Erythroblast (primary cell): ENCODE data around the gene ZNF536.

ENCODE experiments used
- DNase-seq, 2 experiments: peaks; one replicate each; lab custom pipeline; 2025; lab: John Stamatoyannopoulos, UW
- GATA1 ChIP-seq: IDR thresholded peaks from 2 replicates; pipeline ENCODE4 v1.6.1; 2011; ENCODE audit warnings: low read depth, mild to moderate bottlenecking, control low read depth, low read length, moderate library complexity
- POLR2A ChIP-seq: IDR thresholded peaks from 2 replicates; pipeline ENCODE4 v1.6.1; 2011; ENCODE audit warnings: mild to moderate bottlenecking, low read length

ZNF536 gene

DNA sequence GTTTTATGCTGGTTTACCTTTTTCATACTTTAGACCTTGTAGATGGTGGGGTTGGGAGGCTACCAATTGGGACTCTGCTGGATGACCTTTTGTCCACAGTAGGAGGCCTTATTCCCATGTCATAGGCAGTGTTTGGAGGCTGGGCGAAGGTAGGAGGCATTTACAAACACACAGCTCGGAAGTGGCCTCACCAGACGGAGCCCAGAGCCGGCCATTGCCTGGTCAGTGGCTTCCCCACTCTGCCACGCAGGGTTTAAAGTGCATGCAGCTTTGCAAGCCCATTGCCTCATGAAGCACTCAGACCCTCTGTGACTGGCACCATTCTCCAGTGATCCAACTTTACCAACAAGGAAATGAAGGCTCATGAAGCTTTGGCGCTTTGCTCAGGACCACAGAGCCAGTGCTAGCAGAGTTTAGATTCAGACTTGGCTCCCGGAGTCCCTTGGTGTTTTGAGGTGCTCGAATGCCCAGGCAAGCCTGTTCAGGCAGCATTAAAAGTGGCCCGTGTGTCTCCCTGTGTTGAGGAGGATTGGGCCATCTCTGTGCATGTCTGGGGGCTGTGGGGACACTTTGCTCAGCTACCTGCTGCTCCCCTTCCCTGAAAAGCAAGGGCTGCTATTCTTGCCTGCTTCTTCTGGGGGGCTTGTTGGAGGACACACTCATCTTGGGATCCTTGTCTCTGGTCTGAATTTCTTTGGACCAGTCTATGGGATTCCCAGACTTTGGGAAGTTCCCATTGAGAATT lies 148.7 kb downstream of the ZNF536 start:
- no peak for DNase-seq
- TF ChIP-seq POLR2A (no peak), GATA1 (no peak)

DNA sequence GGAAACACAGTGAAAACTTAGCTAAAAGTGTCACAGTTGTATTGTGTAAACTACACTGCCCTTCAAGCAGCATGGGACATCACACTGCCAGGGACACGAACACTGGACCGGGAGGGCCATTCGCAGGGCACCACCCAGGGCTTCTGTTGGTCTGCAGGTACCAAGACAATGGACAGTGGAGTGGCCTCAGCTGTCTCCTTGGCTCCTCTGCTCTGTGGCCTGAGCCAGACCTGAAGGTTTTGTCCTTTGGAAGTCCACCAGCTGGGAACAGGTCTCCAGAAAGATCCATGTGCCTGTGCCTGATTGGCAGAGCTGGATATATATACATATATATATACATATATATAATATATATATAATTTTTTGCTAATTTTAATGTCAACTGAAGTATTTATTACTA lies 149.8 kb downstream of the ZNF536 start:
- no peak for DNase-seq
- TF ChIP-seq GATA1, result no peak
- TF ChIP-seq POLR2A, result no peak

DNA sequence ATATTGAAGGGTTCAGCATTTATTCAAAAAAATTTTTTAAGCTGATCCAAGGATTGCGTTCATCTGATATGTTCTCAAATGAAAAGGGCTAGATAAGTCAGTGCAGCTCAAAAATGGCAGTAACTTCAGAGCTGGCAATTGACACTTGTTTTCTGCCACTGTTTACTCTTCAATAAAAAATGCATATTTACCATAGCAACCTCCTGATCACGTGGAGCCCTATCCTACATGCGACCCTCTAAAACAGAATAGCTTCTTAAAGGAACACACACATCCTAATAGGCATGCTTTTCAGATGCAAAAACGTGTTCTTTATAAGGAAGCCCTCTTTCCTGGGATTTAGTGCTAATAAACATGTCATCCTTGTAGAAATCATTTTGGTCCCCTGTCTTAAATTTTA lies 150.2 kb downstream of the ZNF536 start:
- no peak for TF ChIP-seq GATA1
- TF ChIP-seq POLR2A, result no peak

DNA sequence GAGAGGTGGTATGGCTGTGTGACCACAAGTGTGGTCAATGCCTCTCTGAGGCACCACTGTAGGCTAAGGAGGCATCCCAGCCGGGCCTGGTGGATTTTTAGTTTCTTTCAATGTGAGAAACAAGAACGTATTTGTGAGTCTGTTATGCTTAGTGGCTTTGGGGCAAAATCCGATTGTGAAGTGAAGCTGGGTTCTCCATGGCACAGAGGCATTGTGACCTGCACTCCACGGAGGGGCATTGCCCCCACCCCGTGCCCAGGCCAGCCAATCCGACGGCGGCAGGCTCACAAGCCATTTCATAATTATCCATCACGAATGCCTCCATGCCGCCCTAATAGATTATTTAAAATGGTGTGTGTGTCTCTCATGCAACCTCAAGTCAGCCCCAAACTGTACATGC lies 151.6 kb downstream of the ZNF536 start:
- no peak for TF ChIP-seq GATA1
- TF ChIP-seq POLR2A, result no peak
- DNase-seq, result no peak

More for the DNA sequence above, 150.2 kb downstream of the ZNF536 start:
- DNase-seq, result no peak

DNA sequence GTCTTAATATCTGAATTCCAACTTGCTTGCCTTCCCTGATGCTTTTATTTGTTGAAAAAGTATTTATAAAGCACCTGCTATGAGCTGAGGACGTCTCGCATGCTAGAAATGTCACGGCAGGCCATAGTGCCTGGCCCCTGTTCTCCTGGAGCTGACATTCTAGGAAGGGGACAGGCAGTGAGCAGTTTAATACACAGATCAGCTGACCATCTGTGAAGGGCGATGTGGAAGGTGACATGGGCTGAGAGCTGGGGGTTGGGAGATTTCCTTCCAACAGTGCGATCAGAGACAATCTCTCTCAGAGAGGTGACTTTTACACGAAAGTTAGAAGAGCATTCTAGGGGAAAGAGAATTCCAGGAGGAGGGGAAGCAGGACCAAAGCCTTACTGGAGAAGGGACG lies 153.2 kb downstream of the ZNF536 start:
- DNase-seq, result no peak
- TF ChIP-seq GATA1 (no peak), POLR2A (no peak)

DNA sequence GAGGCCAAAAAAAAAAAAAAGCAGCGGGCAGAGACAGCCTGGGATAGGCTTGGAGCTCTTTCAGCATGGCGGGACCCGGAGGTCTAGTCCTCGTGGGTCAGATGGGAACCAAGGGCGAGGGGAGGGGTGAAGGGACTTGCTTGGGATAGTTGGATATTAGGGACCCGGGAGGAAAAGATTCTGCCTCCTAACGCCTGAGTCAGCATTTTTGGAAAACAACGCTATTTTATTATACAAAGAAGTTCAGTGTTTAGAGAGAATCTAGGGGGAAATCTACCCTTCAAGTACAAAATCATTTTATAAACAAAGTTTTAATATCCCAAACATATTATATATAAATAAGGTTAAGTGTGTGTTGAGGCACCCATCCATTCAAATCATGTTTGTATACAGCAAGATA lies 156.7 kb downstream of the ZNF536 start:
- TF ChIP-seq GATA1 (no peak), POLR2A (no peak)
- no peak for DNase-seq

DNA sequence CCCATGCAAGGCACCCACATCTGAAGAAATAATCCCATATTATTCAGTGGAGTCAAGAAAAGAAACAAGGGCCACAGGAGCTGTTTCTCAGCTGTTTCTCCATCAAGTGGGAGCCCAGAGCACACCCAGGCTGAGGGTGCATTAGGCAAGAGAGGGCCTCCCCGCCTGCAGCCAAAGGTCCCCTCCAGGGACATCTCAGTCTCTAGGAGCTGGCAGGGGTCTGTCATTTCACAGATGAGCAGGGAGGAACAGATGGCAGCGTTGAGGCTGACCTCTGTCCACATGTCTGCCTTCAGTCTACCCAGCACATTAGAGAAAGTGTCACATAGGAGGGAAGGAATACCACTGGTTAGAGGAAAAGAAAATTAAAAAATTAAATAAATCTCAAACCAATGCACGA lies 157.7 kb downstream of the ZNF536 start:
- TF ChIP-seq POLR2A, result no peak
- TF ChIP-seq GATA1, result no peak
- no peak for DNase-seq

DNA sequence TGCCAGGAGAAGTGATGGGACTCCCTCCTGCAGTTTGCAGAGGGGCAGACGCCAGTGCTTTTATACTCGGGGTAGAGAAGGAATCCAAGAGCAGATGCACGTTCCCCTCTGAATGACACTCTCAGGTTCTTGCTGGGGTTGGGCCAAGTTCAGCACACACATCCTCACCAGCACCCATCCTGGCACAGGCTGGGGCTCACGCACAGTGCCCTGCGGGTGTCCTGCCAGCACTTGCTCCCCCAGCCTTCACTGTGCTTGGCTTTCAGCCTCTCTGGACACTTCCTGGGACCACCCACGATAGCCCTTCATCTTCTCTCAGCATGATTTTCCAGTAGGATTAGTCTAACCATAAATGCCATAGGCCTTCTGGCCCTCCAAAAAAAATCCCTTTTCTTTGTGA lies 158.6 kb downstream of the ZNF536 start:
- DNase-seq, result no peak

DNA sequence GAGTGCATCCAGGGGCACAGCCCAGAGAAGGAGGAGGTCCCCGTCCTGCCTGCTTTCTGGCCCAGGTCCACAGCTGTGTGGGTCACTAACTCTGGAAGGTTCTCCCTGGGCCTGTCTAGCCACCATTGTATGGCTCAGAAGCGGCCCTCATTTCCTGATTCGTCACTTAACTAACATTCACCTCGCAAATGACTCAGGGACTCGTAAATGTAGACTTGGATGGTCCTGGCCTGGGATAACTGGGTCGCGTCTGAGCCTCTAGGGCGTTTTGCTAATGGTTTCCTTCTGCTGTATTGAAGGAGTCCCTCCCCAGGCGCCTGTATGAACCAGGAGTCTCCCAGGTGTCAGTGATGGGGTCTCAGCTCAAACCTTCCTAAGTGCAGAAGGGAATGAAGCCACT lies 162.8 kb downstream of the ZNF536 start:
- no peak for TF ChIP-seq GATA1
- no peak for TF ChIP-seq POLR2A
- no peak for DNase-seq

More for the DNA sequence above, 158.6 kb downstream of the ZNF536 start:
- TF ChIP-seq GATA1 (no peak), POLR2A (no peak)

DNA sequence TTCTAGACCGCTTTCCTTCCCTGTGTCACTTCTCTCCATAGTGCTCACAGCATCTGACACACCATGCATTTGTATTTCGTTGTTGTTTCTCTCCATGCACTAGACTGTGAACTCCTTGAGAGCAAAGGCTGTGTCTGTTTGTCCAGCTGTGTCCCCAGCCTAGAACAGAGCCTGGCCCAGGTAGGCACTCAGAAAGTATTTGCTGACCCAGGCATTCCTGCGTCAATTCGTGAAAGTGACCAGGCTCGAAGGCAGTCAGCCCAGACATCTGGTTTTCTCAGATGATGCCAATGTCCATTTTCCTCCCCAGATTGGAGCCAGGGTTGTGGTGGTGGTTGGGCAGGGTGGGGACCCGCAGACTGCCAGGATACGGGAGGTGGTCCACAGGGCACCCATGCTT lies 164.8 kb downstream of the ZNF536 start:
- no peak for DNase-seq
- no peak for TF ChIP-seq POLR2A
- no peak for TF ChIP-seq GATA1

DNA sequence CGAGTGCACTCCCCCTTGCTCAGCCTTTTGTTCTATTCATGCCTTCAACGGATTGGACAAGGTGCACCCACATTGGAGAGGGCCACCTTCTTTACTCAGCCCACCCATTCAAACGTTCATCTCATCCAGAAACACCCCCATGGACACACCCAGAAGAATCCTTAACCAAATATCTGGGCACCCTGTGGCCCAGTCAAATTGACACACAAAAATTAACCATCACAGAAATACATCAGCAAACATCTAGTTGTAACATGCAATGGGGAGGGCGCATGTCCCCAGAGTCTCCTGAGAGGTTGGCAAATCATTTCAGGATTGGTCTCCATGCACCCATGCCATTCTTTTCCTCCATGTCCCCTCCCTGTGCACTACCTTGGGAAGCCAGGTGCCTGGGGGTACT lies 167.1 kb downstream of the ZNF536 start:
- DNase-seq, result no peak
- TF ChIP-seq POLR2A (no peak), GATA1 (no peak)

DNA sequence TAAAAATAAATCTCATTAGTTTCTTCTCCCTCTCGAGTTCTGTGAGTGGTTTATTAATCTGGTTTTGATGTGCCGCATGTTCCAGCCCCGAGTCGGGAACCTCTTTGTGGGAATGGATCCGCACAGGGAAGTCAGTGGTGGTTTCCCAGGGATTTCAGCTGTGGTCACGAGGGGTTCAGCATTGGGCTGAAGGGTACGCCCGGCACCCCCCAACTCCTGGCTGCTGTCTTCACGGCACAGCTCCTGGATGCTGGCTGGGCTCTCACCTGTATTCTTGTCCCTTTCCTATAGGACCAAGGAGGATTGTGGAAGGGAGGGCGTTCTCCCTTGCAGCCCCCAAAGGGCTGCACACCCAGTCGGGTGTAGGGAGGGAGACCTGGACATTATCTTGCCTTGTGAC lies 167.8 kb downstream of the ZNF536 start:
- TF ChIP-seq GATA1, result no peak
- TF ChIP-seq POLR2A, result no peak
- no peak for DNase-seq

DNA sequence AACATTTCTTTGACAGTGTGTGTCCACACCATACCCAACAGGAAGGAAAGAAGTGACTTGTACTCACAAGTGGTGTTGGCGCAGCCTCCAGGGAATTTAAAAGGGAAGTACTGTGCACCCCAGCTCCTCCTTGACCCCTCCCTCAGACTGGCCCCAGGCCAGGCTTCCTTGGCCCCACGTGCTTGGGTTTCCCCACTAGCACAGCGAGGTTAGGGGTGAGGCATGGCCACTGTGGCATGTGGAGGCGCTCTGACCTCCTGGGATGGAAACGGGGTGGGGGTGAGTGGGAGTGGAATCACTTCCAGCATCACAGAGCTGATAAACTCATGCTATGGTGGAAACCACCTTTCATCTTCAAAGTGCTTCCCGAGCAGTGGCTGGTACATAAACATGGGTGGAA lies 168.6 kb downstream of the ZNF536 start:
- DNase-seq, result no peak
- TF ChIP-seq POLR2A (no peak), GATA1 (no peak)

DNA sequence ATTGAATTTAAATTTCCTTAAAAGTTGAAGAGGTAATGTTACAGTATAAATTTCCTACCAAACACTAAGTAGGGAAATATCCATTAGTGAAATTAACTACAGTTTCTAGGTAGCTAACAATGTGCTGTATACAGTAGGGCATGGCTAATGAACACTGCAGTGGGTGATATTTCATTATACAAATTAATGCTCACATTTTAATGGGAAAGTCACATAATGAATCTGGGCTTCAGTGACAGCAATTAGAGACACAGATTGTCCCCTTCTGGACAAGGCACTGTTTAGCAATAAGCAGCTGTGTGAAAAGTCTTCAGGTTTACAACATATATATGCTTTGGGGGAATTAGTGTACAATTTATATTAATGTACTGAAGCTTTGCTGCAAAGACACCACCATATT lies 169.4 kb downstream of the ZNF536 start:
- TF ChIP-seq GATA1 (no peak), POLR2A (no peak)
- no peak for DNase-seq
